SK-N-SH treated with all-trans-retinoic acid at 6 μM for 48 hours (cell line): Measurements from ENCODE around the gene ZNF581.

Experiments used
- ATAC-seq: fragments of 200-7000 bp; cut with Tn5 transposase; 3 replicates; pipeline ENCODE4 v1.9.1; 2020; ENCODE audit warnings: mild to moderate bottlenecking, moderate library complexity
- ARNTL ChIP-seq: fragments of 450-650 bp; formaldehyde crosslinking; IDR thresholded peaks from 2 replicates; pipeline ENCODE4 v1.5.0; 2020; ENCODE audit warnings: low read depth, mild to moderate bottlenecking, moderate library complexity, borderline replicate concordance
- BACH2 ChIP-seq: fragments of 250-450 bp; sonication (Bioruptor Pico); IDR thresholded peaks from 2 replicates; pipeline ENCODE4 v1.9.0; 2021; ENCODE audit warnings: mild to moderate bottlenecking, borderline replicate concordance
- CREB5 ChIP-seq: fragments of 250-450 bp; sonication (Bioruptor Pico); IDR thresholded peaks from 2 replicates; pipeline ENCODE4 v1.5.1; 2020; ENCODE audit warnings: low read depth, mild to moderate bottlenecking, moderate library complexity
- CSDC2 ChIP-seq: fragments of 250-450 bp; sonication (Bioruptor Pico); IDR thresholded peaks from 2 replicates; pipeline ENCODE4 v1.5.0; 2020; ENCODE audit warnings: mild to moderate bottlenecking, moderate library complexity
- CSRNP3 ChIP-seq: fragments of 250-450 bp; sonication (Bioruptor Pico); IDR thresholded peaks from 2 replicates; pipeline ENCODE4 v1.5.1; 2021; ENCODE audit warnings: mild to moderate bottlenecking, moderate library complexity
- GLIS3 ChIP-seq: fragments of 250-450 bp; sonication (Bioruptor Pico); IDR thresholded peaks from 2 replicates; pipeline ENCODE4 v1.5.0; 2020; ENCODE audit warnings: mild to moderate bottlenecking, moderate library complexity
- ISL1 ChIP-seq: fragments of 250-450 bp; sonication (Bioruptor Pico); IDR thresholded peaks from 2 replicates; pipeline ENCODE4 v2.1.2; 2022; ENCODE audit warnings: mild to moderate bottlenecking, moderate library complexity
- OSR1 ChIP-seq: fragments of 250-450 bp; sonication (Bioruptor Pico); IDR thresholded peaks from 2 replicates; pipeline ENCODE4 v1.8.0; 2022; ENCODE audit warnings: moderate library complexity, mild to moderate bottlenecking, inconsistent platforms
- PATZ1 ChIP-seq: fragments of 250-450 bp; sonication (Bioruptor Pico); IDR thresholded peaks from 2 replicates; pipeline ENCODE4 v1.8.0; 2020; ENCODE audit warnings: mild to moderate bottlenecking, moderate library complexity, borderline replicate concordance
- POU6F1 ChIP-seq: fragments of 250-450 bp; sonication (Bioruptor Pico); IDR thresholded peaks from 2 replicates; pipeline ENCODE4 v1.8.0; 2021; ENCODE audit warnings: low read depth, mild to moderate bottlenecking, moderate library complexity, borderline replicate concordance
- PPARA ChIP-seq: fragments of 250-450 bp; sonication (Bioruptor Pico); IDR thresholded peaks from 2 replicates; pipeline ENCODE4 v1.5.0; 2020; ENCODE audit warnings: mild to moderate bottlenecking, borderline replicate concordance
- SNAI2 ChIP-seq: fragments of 250-450 bp; sonication (Bioruptor Pico); IDR thresholded peaks from 2 replicates; pipeline ENCODE4 v1.5.0; 2020; ENCODE audit warnings: mild to moderate bottlenecking, moderate library complexity
- TOX ChIP-seq: fragments of 250-450 bp; sonication (Bioruptor Pico); IDR thresholded peaks from 2 replicates; pipeline ENCODE4 v1.8.0; 2021; ENCODE audit warnings: mild to moderate bottlenecking, moderate library complexity, borderline replicate concordance
- TSHZ2 ChIP-seq: fragments of 250-450 bp; sonication (Bioruptor Pico); IDR thresholded peaks from 2 replicates; pipeline ENCODE4 v1.5.0; 2020; ENCODE audit warnings: mild to moderate bottlenecking, moderate library complexity
- ZC3H10 ChIP-seq: fragments of 250-450 bp; sonication (Bioruptor Pico); IDR thresholded peaks from 2 replicates; pipeline ENCODE4 v1.5.1; 2021; ENCODE audit warnings: mild to moderate bottlenecking, moderate library complexity
- ZFP3 ChIP-seq: fragments of 250-450 bp; sonication (Bioruptor Pico); IDR thresholded peaks from 2 replicates; pipeline ENCODE4 v1.5.0; 2020; ENCODE audit warnings: mild to moderate bottlenecking, moderate library complexity
- ZFP30 ChIP-seq: fragments of 450-650 bp; formaldehyde crosslinking; IDR thresholded peaks from 2 replicates; pipeline ENCODE4 v1.5.0; 2022; ENCODE audit warnings: mild to moderate bottlenecking, moderate library complexity
- ZNF565 ChIP-seq: fragments of 450-650 bp; formaldehyde crosslinking; conservative IDR thresholded peaks from 2 replicates; pipeline ENCODE4 v1.5.0; 2020; ENCODE audit warnings: low read depth, mild to moderate bottlenecking, moderate library complexity
- ZNF70 ChIP-seq: fragments of 450-650 bp; formaldehyde crosslinking; IDR thresholded peaks from 2 replicates; pipeline ENCODE4 v1.5.0; 2020; ENCODE audit warnings: mild to moderate bottlenecking, moderate library complexity
- ZNF8 ChIP-seq: fragments of 450-650 bp; formaldehyde crosslinking; IDR thresholded peaks from 2 replicates; pipeline ENCODE4 v1.5.0; 2020; ENCODE audit warnings: mild to moderate bottlenecking, moderate library complexity

ZNF581 gene

GRCh38 chr19:55613396-55613795, 30.1 kb upstream of the ZNF581 start (continued):
- TF ChIP-seq ARNTL (CRISPR knock-in tag) (no peak), ZFP30 (CRISPR knock-in tag) (no peak), OSR1 (CRISPR knock-in tag) (no peak), ZNF8 (CRISPR knock-in tag) (no peak), SNAI2 (CRISPR knock-in tag) (no peak)
- TF ChIP-seq, all 23 proteins: peak for 0

GRCh38 chr19:55613930-55614710, 29.3 kb upstream of the ZNF581 start:
- TF ChIP-seq ISL1 (CRISPR knock-in tag) (no peak), ZFP30 (CRISPR knock-in tag) (no peak), CSDC2 (CRISPR knock-in tag) (no peak), CREB5 (no peak), CSRNP3 (CRISPR knock-in tag) (no peak), ZC3H10 (CRISPR knock-in tag) (no peak), ZFP3 (CRISPR knock-in tag) (no peak), TSHZ2 (CRISPR knock-in tag) (no peak), ARNTL (CRISPR knock-in tag) (no peak), PATZ1 (CRISPR knock-in tag) (no peak), ZNF70 (no peak), ZNF8 (CRISPR knock-in tag) (no peak)
- no peak for ATAC-seq

- TF ChIP-seq ZNF565 (no peak), PPARA (CRISPR knock-in tag) (no peak), TOX (no peak), GLIS3 (CRISPR knock-in tag) (no peak), ARNTL (CRISPR knock-in tag) (no peak), POU6F1 (CRISPR knock-in tag) (no peak), ZFP30 (CRISPR knock-in tag) (no peak), BACH2 (CRISPR knock-in tag) (no peak), CSDC2 (CRISPR knock-in tag) (no peak), TSHZ2 (CRISPR knock-in tag) (no peak)
- ATAC-seq, result no peak
Observed at GRCh38 chr19:55614711-55615542, 28.5 kb upstream of the ZNF581 start.
